ENCODE measurements around the gene SULT2B1. TPM values are rescaled to one million over a fixed set of nuclear protein-coding genes. Genes with fewer than 3 reads are reported as not detected.
"Not testable (repeated sequence)": the region's sequence is repeated elsewhere in the genome, so short reads cannot be mapped to it uniquely, and the experiment has no call there.

Gene SULT2B1
- total RNA-seq, 1 donor, result not detected

DNA sequence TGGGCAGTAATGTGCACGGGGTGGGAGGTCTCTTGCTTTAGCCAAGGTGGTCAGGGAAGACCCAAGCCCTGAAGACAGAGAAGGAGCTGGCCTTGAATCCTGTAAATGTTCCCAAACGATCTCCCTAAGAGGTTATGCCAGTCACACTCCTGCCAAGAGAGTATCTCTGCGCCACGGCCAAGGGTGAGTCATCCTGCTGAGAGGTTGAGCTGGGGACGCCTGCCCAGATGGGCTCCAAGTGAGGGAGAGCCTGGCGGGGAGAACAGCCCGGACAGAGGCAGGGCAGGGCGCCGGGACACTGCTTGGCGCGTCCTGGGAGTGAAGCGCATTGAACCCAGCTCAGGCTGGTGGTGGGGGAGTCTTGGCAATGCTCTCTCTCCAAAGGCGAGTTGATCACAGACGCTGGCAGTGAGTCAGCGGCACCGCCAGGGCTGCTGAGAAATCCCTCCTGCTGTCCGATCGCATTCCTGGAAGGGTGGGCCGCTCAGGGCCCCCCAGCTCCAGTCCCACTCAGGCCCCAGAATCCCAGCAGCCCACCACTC, 16.4 kb downstream of the SULT2B1 start:
- Histone ChIP-seq H3K9me3 (ENCODE audit: low read depth, low read length) (no peaks in the 10 kb centered on the region), H3K27me3 (ENCODE audit: insufficient read depth, low read length) (no peaks in the 10 kb centered on the region), H3K4me1 (ENCODE audit: insufficient read depth, low read length) (no peaks in the 10 kb centered on the region), H3K4me3 (ENCODE audit: low read length) (no peak overlapping the region)

DNA sequence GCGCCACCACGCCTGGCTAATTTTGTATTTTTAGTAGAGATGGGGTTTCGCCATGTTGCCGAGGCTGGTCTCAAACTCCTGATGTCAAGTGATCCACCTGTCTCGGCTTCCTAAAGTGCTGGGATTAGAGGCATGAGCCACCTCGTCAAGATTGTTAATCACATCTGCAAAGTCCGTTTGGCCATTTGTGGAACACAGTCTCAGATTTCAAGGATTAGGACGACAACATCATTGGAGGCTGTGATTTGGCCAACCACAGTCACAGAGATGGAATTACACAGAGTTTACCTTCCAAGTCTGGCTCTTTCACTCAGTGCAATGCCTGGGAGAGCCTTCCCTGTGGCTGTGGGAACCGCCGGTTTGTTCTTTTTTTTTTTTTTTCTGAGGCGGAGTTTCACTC, 17.8 kb downstream of the SULT2B1 start:
- Histone ChIP-seq H3K4me3 (ENCODE audit: low read length) (no peak overlapping the region), H3K27me3 (ENCODE audit: insufficient read depth, low read length) (no peaks in the 10 kb centered on the region), H3K9me3 (ENCODE audit: low read depth, low read length) (no peaks in the 10 kb centered on the region), H3K4me1 (ENCODE audit: insufficient read depth, low read length) (no peaks in the 10 kb centered on the region)

- Histone ChIP-seq H3K27me3 (ENCODE audit: insufficient read depth, low read length) (no peaks in the 10 kb centered on the region), H3K4me1 (ENCODE audit: insufficient read depth, low read length) (no peaks in the 10 kb centered on the region), H3K4me3 (ENCODE audit: low read length) (no peak overlapping the region), H3K9me3 (ENCODE audit: low read depth, low read length) (no peaks in the 10 kb centered on the region)
These were observed 19.6 kb downstream of the SULT2B1 start for GRCh38 chr19:48571378-48572162.

DNA sequence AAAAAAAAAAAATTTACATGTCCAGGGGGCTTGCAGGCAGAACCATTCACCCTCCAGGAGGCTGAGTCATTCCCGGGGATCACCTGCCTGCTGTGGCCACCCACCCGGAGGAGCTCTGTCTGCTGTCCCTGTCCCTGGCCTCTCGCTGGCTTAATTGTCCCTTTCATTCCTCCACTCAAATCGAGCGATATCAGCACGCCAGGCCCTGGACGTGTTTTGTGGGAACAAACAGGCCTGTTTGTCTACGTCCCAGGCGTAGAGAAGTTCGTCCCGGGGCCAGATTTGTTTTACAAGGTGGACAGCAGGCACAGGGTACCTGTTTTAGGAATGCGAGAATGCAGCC, 21.2 kb downstream of the SULT2B1 start:
- no peaks in the 10 kb centered on the region for H3K4me1 ChIP-seq (ENCODE audit: insufficient read depth, low read length)
- no peaks in the 10 kb centered on the region for H3K27me3 ChIP-seq (ENCODE audit: insufficient read depth, low read length)
- H3K4me3 ChIP-seq (ENCODE audit: low read length), result no peak overlapping the region
- no peaks in the 10 kb centered on the region for H3K9me3 ChIP-seq (ENCODE audit: low read depth, low read length)

DNA sequence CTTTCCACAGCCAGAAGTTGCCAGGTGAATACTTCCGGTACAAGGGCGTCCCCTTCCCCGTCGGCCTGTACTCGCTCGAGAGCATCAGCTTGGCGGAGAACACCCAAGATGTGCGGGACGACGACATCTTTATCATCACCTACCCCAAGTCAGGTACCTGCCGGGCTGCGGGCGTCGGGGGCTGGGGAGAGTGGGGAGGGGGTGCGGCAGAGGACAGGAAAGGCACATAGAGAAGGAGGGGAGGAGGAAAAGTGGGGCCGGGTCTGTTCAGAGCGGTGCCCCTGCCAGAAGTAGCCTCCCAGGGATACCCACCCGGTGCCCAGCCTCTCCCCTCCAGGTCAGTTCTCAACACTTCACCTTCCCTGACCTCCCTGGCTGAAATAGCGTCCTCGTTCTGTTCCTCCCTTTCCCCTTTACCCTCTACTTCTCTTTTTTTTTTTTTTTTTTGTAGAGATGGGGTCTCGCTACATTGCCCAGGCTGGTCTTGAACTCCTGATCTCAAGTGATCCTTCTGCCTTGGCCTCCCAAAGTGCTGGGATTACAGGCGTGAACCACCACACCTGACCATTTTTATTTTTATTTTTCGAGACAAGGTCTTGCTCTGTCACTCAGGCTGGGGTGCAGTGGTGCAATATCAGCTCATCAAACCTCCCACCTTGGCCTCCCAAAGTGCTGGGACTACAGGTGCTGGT, 24.1 kb downstream of the SULT2B1 start:
- no peak overlapping the region for H3K4me3 ChIP-seq (ENCODE audit: low read length)
- H3K4me1 ChIP-seq (ENCODE audit: insufficient read depth, low read length), result no peaks in the 10 kb centered on the region
- no peaks in the 10 kb centered on the region for H3K9me3 ChIP-seq (ENCODE audit: low read depth, low read length)
- no peaks in the 10 kb centered on the region for H3K27me3 ChIP-seq (ENCODE audit: insufficient read depth, low read length)

- not testable (repeated sequence) for H3K27me3 ChIP-seq (ENCODE audit: insufficient read depth, low read length); H3K4me1 ChIP-seq (ENCODE audit: insufficient read depth, low read length); H3K9me3 ChIP-seq (ENCODE audit: low read depth, low read length); H3K4me3 ChIP-seq (ENCODE audit: low read length)
These were observed 25.9 kb downstream of the SULT2B1 start for GRCh38 chr19:48577908-48578307.

DNA sequence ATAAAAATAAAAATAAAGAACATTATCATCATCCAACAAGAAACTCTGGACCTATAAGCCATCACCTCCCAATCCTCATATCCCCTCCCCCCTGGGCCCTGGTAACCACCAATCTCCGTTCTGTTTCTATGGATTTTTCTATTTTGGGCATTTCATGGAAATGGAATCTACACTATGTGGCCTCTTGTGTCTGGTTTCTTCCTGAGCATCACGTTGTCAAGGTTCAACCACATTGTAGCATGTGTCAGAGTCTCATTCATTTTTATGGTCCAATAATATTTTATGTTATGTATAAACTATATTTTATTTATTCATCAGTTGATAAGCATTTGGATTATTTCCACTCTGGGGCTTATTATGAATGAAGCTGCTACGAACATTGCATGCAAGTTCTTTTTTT, 26.9 kb downstream of the SULT2B1 start:
- Histone ChIP-seq H3K4me3 (ENCODE audit: low read length) (no peak overlapping the region), H3K27me3 (ENCODE audit: insufficient read depth, low read length) (no peaks in the 10 kb centered on the region), H3K4me1 (ENCODE audit: insufficient read depth, low read length) (peaks cover 2% of the 10 kb centered on the region), H3K9me3 (ENCODE audit: low read depth, low read length) (no peaks in the 10 kb centered on the region)

DNA sequence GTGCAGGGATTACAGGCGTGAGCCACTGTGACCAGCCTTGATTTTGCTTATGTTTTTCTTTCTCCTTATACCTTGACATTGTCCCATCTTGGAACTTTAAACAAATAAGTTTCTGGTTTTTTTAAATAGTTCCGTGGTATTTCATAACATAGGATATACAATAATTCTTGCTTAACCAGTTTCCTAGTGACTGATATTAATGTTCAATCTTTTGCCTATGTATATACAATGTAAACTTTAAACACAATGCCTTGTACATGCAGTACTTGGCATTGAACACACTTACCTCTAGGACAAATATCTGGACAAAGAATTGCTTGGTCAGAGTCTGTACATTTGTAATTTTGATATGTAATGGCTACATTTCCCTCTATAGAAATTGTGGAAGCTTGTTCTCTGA, 30.2 kb downstream of the SULT2B1 start:
- Histone ChIP-seq H3K4me1 (ENCODE audit: insufficient read depth, low read length) (peaks cover 6% of the 10 kb centered on the region), H3K9me3 (ENCODE audit: low read depth, low read length) (no peaks in the 10 kb centered on the region), H3K27me3 (ENCODE audit: insufficient read depth, low read length) (no peaks in the 10 kb centered on the region), H3K4me3 (ENCODE audit: low read length) (no peak overlapping the region)

DNA sequence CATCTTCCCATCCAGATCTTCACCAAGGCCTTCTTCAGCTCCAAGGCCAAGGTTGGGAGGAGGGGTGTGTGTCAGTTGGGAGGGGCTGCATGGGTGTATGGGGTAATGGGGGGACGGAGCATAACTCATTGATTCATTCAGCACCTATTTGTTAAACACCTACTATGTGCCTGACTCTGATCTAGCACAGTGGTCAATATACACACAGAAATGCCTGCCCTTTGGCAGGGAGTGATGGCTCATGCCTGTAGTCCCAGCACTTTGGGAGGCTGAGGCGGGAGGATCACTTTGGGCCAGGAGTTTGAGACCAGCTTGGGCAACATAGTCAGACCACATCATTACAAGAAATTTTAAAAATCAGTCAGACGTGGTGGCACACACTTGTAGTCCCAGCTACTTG, 35.4 kb downstream of the SULT2B1 start:
- Histone ChIP-seq H3K9me3 (ENCODE audit: low read depth, low read length) (no peaks in the 10 kb centered on the region), H3K4me3 (ENCODE audit: low read length) (no peak overlapping the region), H3K27me3 (ENCODE audit: insufficient read depth, low read length) (no peaks in the 10 kb centered on the region), H3K4me1 (ENCODE audit: insufficient read depth, low read length) (peaks cover 15% of the 10 kb centered on the region)

DNA sequence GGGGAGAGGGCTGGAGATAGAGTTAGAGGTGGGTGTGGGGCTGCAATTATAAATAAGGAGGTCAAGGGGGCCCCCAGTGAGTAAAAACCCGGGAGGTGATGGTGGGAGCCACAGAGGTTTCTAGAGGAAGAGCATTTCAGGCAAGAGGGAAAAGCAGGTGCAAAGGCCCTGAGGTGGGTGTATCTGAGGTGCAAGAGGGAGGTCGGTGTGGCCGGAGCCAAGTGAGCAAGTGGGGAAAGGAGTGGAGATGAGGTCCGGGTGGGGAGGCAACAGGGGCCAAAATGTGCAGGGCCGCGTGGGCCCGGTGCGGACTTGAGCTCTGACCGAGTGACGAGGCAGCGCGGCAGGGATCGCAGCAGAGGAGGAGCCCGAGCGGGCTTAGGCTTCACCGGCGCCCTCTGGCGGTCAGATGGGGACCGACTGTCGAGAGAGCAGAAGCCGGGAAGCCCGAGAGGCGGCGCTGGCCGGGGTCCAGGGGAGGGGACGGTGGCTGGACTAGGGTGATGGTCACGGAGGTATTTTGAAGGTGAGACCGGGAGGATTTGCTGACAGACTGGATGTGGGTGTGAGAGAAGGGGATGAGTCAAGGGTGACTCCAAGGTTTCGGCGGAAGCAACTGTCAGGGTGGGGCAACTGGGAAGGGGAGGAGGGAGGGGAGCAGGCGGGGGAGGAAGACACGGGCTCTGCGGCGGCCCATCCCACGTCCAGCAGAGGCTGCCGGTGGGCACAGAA, 36.9 kb downstream of the SULT2B1 start:
- Histone ChIP-seq H3K27me3 (ENCODE audit: insufficient read depth, low read length) (no peaks in the 10 kb centered on the region), H3K4me3 (ENCODE audit: low read length) (no peak overlapping the region), H3K9me3 (ENCODE audit: low read depth, low read length) (no peaks in the 10 kb centered on the region)

GRCh38 chr19:48591021-48591420, 39.0 kb downstream of the SULT2B1 start:
- Histone ChIP-seq H3K4me3 (ENCODE audit: low read length) (no peak overlapping the region), H3K4me1 (ENCODE audit: insufficient read depth, low read length) (peaks cover 10% of the 10 kb centered on the region), H3K27me3 (ENCODE audit: insufficient read depth, low read length) (no peaks in the 10 kb centered on the region), H3K9me3 (ENCODE audit: low read depth, low read length) (no peaks in the 10 kb centered on the region)

More for the DNA sequence above, 36.9 kb downstream of the SULT2B1 start:
- peaks cover 14% of the 10 kb centered on the region for H3K4me1 ChIP-seq (ENCODE audit: insufficient read depth, low read length)

GRCh38 chr19:48595171-48595570, 43.2 kb downstream of the SULT2B1 start:
- Histone ChIP-seq H3K9me3 (ENCODE audit: low read depth, low read length) (no peaks in the 10 kb centered on the region), H3K4me1 (ENCODE audit: insufficient read depth, low read length) (no peaks in the 10 kb centered on the region), H3K4me3 (ENCODE audit: low read length) (no peak overlapping the region), H3K27me3 (ENCODE audit: insufficient read depth, low read length) (no peaks in the 10 kb centered on the region)

DNA sequence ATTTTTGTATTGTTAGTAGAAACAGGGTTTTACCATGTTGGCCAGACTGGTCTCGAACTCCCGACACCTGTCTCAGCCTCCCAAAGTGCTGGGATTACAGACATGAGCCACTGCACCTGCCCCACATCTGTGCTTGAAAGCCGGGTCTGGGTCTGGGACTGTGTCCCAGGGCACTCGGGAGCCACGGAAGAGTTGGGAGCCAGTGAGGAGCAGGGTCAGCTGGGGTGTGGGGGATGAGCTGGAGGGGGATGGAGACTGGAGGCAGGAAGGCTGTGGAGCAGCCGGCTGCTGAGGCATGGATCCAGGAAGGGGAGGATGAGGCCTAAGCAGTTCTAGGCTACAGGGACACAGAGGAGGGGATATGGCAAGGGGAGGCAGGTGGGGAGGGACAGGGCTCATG, 43.9 kb downstream of the SULT2B1 start:
- Histone ChIP-seq H3K4me3 (ENCODE audit: low read length) (no peak overlapping the region), H3K9me3 (ENCODE audit: low read depth, low read length) (no peaks in the 10 kb centered on the region), H3K27me3 (ENCODE audit: insufficient read depth, low read length) (no peaks in the 10 kb centered on the region), H3K4me1 (ENCODE audit: insufficient read depth, low read length) (no peaks in the 10 kb centered on the region)

DNA sequence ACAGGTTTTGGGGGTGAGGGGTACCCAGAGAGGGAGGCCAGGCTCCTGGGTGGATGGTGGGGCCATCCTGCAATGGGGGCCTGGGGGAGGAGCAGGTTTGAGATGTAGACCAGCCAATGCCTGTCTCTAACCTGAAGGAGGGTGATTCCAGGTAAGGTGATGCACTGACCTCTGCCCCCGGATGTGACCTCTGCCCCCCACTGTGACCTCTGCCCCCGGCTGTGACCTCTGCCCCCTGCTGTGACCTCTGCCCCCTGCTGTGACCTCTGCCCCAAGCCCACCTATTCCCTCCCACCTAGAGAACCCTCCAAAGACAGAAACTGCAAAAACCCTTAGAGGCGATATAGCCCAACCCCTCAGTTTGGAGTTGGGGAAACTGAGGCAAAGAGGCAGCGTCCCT, 44.3 kb downstream of the SULT2B1 start:
- H3K4me1 ChIP-seq (ENCODE audit: insufficient read depth, low read length), result no peaks in the 10 kb centered on the region
- no peak overlapping the region for H3K4me3 ChIP-seq (ENCODE audit: low read length)
- H3K27me3 ChIP-seq (ENCODE audit: insufficient read depth, low read length), result no peaks in the 10 kb centered on the region
- H3K9me3 ChIP-seq (ENCODE audit: low read depth, low read length), result no peaks in the 10 kb centered on the region

All from mononuclear cell (primary cell).